Subcutaneous adipose tissue (tissue), 4 donors: ENCODE data around the gene TMEM47. TPM values are rescaled to one million over a fixed set of nuclear protein-coding genes. Genes with fewer than 3 reads are reported as not detected.

Experiments used
- total RNA-seq, 4 donors: library from RNA; depleted of rRNA; stranded (reverse); fragments of >200 nt; gene quantifications; one replicate each; pipeline ENCODE4 v1.1.0, GENCODE V29; 2016
- TF ChIP-seq, protein P1 (sequence below): fragments of 450-650 bp; IDR thresholded peaks from one replicate; pipeline ENCODE4 v1.5.1; 2016; ENCODE audit warnings: low read depth, mild to moderate bottlenecking, control low read depth, antibody characterized with exemption, moderate library complexity

The TMEM47 gene
- total RNA-seq, 4 donors from 2014 or later = 31.1 to 56.1 (median 46.3) TPM

DNA sequence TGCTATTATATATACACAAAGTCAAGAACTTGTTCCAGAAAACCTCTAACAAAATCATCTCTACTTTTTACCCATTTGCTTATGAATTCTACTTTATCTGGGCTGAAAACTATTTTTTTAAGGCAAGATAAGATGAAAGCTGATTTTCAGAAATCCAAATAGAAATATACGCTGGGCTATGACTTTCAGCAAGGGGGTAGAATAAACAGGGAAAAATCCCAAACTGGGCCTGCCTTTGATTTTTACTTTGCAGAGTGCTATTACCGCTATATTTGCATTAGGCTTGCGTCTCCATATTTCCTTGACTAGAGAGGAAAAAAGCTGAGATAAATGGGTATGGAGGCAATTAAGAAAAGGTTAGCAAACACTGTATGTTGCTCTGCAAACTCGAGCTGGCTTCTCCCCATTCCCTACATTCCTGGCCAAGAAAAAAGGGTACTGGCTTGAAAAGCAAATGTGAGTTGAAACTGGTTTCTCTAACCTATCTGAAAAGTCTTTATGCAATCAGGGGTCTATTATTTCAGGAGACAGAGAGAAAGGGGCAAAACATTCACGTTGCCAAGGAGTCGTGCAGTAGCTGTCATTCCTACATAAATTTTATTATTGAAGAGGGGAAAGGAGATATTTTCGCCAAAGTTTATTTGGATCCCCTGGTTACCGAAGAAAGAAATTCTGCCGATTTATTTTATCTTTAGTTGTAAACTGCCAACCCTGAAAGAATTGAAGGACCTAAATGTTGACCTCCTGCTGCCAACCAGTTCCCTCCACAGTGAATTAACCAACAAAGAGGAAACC lies 2.2 kb downstream of the TMEM47 start:
- TF ChIP-seq, protein P1, sequence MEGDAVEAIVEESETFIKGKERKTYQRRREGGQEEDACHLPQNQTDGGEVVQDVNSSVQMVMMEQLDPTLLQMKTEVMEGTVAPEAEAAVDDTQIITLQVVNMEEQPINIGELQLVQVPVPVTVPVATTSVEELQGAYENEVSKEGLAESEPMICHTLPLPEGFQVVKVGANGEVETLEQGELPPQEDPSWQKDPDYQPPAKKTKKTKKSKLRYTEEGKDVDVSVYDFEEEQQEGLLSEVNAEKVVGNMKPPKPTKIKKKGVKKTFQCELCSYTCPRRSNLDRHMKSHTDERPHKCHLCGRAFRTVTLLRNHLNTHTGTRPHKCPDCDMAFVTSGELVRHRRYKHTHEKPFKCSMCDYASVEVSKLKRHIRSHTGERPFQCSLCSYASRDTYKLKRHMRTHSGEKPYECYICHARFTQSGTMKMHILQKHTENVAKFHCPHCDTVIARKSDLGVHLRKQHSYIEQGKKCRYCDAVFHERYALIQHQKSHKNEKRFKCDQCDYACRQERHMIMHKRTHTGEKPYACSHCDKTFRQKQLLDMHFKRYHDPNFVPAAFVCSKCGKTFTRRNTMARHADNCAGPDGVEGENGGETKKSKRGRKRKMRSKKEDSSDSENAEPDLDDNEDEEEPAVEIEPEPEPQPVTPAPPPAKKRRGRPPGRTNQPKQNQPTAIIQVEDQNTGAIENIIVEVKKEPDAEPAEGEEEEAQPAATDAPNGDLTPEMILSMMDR = no peak

DNA sequence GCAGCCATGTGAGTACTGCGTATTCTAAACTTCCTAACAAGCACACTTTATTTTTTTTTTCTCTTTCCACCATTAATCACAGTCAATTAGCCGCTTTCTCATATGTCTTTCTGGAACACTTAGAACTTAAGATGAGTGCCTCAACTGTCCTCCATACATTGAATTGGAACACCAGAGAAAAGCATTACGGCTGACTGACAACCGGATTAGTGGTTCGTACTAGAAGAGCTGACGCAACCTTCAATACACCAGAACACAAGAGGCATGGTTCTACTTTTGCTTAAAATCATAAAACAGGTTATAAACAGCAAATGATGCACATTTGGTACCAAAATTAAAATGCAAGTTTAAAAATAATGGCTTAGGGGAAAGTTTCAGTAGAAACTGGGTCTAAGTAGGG lies 3.3 kb downstream of the TMEM47 start:
- TF ChIP-seq, protein P1 = no peak

DNA sequence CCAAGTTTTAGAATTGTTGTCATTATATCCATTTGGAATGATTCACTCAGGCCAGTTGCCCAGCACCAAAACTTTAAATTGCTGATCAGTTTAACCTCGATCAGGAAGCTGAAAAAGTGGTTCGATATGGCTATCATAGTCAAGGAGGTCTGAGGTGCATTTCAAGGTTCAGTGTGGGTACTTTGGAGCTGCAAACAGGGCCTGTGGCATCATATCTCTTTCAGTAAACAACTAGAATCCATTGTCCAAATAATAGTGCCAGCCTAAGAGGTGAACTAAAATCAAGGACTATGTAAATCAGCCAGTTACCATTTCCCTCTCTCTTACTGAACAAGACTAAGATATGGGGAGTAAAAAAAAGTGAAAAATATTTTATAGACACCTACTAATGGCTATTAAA lies 14.2 kb downstream of the TMEM47 start:
- TF ChIP-seq, protein P1 = no peak

DNA sequence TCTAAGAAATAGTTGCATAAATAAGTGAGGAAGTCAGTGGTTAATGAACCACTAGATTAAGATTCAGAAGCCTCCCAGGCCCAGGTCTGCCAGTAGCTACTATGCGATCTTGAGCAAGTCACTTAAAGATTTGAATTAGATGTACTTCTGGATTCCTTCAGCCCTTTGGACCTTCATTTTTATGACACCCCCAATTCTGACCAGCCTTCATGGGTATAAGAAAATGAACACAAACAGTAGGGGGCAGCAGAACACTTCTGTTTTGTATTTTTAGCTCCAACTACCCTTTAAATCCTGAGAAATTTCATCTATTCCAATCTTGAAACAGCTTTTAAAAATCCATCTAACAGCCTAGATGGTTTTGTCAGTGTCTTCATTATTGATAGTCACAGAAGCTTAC lies 19.0 kb downstream of the TMEM47 start:
- TF ChIP-seq, protein P1 = no peak

DNA sequence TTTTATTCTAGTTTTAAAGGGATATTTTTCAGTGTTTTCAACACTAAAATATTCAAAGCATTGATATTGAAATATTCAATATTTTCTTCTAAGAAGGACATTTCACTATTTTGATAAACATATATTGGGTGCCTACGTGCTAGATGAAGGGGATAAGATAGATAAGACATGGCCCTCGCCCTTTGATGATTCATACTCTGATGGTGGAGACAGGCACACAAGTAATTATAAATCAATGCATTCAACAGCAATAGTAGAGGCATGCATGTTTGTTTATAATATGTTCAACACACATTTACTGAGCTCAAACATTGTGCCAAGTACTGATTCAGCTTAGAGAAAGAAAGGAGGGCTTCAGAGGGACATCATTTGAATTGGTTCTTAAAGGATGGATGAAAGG lies 22.7 kb downstream of the TMEM47 start:
- TF ChIP-seq, protein P1 = no peak

DNA sequence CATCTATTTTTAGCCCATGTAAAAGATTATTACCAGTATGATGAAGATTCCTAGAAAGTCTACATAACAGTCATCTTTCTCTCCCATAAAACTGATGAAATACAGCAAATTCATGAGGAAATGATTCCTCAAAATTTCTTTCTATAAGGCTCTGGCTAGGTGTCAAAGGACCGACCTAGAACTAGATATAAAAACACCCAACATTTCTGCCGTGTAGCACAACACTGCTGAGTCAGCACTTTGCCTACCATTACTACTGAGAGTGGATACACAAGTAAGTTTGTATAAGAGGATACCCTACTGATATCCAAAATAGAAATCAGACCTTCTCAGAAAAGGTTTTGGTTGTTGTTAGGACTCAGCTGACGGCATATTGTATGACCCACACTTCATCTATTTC lies 24.7 kb downstream of the TMEM47 start:
- TF ChIP-seq, protein P1 = no peak

- TF ChIP-seq, protein P1 = no peak
These were observed 25.4 kb downstream of the TMEM47 start for GRCh38 chrX:34631479-34632220.
